ENCODE data around the gene TAF4.
"Not testable (repeated sequence)": the region's sequence is repeated elsewhere in the genome, so short reads cannot be mapped to it uniquely, and the experiment has no call there.

The TAF4 gene

GRCh38 chr20:62065674-62066338 is at the start of gene TAF4:
TSS of gene TAF4 (minus strand) at chr20:62065881. CDS start at chr20:62065810, 71 bp downstream.
- DNase-seq (ENCODE audit: low read depth in 2 of 2): peak; percentile 69 to 72

- DNase-seq (ENCODE audit: low read depth in 2 of 2): no peak
These were observed 49.2 kb upstream of the TAF4 start for GRCh38 chr20:62114894-62115293.

DNA sequence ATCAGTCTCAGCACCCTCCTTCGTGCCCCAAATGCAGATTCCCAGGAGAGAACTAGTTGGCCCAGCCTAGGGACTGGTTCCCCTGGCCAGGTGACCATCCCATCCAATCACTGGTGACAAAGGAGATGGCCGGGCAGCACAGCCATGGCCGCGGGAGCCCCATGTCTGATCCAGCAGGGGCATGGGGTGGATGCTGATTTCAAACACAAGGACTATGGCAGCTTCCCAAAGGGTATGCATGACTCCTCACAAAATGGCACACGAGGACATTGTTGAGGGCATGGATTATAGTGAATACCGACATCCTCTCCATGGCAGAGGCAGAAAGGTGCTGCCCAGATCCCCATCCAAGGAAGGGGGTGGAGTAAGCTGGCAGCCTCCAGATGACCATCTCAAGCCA is 46.7 kb upstream of the TAF4 start:
- no peak for DNase-seq (ENCODE audit: low read depth in 2 of 2)

DNA sequence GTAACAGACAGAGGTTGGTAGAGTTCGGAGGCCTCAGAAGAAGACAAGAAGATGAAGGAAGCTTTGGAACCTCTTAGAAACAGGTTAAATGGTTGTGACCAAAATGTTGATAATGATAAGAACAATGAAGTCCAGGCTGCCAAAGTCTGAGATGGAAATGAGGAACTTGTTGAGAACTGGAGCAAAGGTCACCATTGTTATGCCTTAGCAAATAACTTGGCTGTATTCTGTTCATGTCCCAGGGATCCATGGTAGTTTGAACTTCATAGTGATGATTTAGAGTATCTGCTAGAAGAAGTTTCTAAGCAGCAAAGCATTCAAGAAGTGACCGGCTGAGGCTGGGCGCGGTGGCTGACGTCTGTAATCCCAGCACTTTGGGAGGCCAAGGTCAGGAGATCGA is 45.5 kb upstream of the TAF4 start:
- DNase-seq (ENCODE audit: low read depth in 2 of 2): no peak

- no peak for DNase-seq (ENCODE audit: low read depth in 2 of 2)
These were observed 39.9 kb upstream of the TAF4 start for GRCh38 chr20:62105592-62105991.

DNA sequence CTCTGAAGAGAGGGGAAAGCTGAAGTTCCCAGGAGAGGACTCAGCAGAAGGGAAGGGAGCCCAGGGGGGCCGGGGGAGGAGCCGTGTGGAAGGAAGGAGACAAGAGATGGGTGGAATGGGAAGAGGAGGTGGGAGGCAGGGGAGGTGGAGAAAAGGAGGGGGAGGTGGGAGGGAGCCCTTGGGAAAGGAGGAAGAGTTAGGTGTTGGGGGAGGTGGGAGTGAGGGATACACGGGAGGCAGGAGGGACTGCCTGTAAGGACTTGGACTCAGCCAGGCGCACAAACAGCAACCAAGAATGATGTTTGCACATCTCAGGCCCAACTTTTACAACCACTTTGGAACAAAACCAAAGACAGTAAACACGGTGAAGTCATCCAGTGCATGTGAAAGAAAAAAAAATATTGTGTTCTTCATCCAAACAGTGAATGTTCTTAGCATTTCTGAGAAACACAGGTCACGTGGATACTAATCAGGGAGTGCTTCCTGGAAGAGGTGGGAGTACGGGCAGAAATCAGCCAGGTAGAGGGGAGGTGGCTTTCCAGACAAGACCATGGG is 39.2 kb upstream of the TAF4 start:
- DNase-seq (ENCODE audit: low read depth in 2 of 2): no peak

GRCh38 chr20:62104234-62104789 is 38.6 kb upstream of the TAF4 start:
- DNase-seq (ENCODE audit: low read depth in 2 of 2): no peak

DNA sequence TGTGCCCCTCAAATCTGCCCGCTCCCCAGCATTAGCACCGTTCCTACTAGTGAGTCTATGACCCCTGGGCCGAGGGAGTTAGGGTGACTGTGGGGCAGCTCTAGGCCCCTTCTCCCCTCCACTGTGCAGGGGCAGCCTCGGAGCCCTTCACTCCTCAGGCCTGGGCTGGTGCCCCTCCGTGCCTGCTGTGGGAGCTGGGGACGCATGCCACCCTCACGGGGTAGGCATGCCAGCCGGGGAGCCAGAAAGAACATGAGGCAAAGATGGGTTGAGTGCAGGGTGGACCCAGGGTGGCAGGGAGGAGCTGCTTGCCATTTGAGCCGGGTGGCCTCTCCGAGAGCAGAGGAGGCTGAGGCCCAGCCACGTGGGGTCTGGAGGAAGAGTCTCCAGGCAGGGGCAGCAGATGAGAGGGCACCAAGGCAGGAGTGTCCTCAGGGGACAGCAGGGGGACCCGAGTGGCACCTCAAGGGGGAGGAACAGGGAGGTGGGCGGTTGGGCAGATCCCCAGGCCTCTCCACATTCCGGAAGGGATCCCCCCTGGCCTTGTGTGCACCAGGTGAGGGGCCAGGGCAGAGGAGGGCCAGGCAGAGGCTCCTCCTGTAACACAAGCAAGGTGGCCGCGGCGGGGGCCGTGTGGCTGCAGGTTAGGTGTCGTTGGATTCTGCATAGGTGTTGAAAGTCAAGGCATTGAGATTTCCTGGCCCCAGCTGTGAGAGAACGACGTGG is 38.0 kb upstream of the TAF4 start:
- DNase-seq (ENCODE audit: low read depth in 2 of 2): no peak

DNA sequence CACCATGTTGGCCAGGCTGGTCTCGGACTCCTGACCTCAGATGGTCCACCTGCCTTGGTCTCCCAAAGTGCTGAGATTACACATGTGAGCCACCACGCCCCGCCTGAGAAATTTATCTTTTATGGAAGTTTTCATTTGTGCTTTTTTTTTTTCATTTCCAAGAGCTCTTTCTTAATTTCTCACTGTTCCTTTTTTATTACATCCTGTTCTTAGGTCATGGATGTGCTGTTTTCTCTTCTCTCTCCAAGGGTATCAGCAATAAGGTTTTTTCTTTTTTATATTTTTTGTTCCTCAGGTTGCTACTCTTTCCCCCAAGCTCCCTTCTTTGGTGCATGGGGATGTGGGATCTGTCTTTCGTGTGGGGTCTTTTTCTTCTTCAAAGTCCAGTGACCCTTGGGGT is 35.4 kb upstream of the TAF4 start:
- DNase-seq (ENCODE audit: low read depth in 2 of 2): no peak

DNA sequence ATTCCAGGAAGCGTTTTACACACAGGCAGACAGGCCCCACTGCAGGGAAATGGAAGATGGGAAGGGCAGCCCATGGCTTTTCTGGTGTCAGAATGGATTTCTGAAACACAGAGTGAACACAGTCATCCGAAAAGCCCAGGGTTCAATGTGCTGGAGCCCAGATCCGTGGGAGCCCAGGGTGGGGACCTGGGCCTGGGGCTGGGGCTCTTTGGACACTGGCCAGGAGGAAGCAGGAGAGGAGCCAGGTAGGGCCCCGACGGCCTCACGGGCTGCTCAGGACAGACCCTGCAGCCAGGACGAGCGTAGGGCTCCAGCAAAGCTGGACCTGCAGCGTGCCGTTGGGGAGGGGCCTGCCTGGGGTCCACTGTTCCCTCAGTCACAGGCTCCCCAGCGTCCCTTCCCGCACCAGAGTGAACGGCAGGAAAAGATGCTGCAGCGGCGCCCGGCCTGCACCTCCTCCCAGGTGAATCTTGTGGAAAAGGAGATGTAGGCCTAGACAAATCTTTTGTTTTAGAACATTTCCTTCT is 32.3 kb upstream of the TAF4 start:
- DNase-seq (ENCODE audit: low read depth in 2 of 2): no peak

- DNase-seq (ENCODE audit: low read depth in 2 of 2): no peak
These were observed 31.0 kb upstream of the TAF4 start for GRCh38 chr20:62096421-62097380.

GRCh38 chr20:62089393-62089792 is 23.7 kb upstream of the TAF4 start:
- DNase-seq (ENCODE audit: low read depth in 2 of 2): no peak

DNA sequence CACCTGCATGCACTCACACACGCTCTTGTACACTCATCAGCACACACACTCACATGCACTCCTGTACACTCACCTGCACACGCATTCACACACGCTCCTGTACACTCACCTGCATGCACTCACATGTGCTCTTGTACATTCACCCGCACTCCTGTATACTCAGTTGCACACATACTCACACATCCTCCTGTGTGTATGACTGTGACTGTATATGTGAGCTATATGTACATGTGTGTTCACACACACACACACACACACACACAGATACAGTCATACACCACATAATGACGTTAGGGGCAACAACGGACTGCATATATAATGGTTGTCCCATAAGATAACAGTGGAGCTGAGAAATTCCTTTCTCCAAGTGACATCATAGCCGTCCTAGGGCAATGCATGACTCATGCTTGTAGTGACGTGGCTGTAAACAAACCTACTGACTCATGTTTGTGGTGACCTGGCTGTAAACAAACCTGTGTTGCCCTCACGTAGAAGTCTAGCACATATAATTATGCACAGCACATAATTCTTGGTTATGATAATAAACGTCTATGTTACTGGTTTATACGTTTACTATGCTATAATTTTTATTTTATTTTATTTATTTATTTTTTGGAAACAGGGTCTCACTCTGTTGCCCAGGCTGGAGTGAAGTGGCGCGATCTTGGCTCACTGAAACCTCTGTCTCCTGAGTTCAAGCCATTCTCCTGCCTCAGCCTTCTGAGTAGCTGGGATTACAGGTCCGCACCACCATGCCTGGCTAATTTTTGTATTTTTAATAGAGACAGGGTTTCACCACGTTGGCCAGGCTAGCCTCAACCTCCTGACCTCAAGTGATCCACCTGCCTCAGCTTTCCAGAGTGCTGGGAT is 22.8 kb upstream of the TAF4 start:
- no peak for DNase-seq (ENCODE audit: low read depth in 2 of 2)

DNA sequence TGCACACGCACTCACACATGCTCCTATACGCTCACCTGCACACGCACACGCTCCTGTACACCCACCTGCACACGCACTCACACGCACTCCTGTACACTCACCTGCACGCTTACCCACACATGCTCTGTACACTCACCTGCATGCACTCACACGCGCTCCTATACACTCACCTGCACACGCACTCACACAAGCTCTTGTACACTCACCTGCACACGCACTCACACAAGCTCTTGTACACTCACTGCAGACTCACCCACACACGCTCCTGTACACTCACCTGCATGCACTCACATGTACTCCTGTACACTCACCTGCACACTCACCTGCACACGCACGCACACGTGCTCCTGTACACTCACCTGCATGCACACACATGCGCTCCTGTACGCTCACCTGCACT is 22.0 kb upstream of the TAF4 start:
- no peak for DNase-seq (ENCODE audit: low read depth in 2 of 2)

DNA sequence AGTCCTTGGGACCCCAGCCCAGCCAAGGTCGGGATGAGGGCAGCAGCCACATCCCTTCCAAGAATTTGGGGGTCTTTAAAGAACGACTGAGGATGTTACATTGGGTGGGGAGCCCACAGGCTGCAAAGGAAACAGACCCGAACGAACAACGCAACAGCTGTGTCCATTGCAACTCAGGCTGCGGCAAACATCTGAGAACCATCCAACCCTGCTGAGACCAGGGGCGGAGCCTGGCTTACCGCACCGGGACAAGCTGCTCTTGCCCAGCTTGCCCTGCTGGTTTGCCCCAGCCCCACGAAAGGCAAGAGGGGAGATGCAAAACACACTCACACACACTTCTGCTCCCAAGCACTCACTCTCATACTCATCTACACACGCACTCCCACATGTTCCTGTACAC is 21.5 kb upstream of the TAF4 start:
- no peak for DNase-seq (ENCODE audit: low read depth in 2 of 2)

- DNase-seq (ENCODE audit: low read depth in 2 of 2): no peak
These were observed 19.5 kb upstream of the TAF4 start for GRCh38 chr20:62085206-62085605.

DNA sequence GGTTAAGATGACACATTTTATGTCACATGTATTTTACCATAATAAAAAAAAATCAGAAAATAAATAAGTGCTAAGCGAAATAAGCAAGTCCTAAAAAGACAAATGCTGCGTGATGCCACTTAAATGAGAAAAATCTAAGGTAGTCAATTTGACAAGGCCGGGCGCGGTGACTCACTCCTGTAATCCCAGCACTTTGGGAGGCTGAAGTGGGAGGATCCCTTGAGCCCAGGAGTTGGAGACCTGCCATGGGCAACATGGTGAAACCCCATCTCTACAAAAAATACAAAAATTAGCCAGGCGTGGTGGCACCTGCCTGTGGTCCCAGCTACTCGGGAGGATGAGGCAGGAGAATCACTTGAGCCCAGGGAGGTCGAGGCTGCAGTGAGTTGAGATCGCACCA is 18.5 kb upstream of the TAF4 start:
- not testable (repeated sequence) for DNase-seq (ENCODE audit: low read depth in 2 of 2)

GRCh38 chr20:62083312-62083711 is 17.6 kb upstream of the TAF4 start:
- no peak for DNase-seq (ENCODE audit: low read depth in 2 of 2)

DNA sequence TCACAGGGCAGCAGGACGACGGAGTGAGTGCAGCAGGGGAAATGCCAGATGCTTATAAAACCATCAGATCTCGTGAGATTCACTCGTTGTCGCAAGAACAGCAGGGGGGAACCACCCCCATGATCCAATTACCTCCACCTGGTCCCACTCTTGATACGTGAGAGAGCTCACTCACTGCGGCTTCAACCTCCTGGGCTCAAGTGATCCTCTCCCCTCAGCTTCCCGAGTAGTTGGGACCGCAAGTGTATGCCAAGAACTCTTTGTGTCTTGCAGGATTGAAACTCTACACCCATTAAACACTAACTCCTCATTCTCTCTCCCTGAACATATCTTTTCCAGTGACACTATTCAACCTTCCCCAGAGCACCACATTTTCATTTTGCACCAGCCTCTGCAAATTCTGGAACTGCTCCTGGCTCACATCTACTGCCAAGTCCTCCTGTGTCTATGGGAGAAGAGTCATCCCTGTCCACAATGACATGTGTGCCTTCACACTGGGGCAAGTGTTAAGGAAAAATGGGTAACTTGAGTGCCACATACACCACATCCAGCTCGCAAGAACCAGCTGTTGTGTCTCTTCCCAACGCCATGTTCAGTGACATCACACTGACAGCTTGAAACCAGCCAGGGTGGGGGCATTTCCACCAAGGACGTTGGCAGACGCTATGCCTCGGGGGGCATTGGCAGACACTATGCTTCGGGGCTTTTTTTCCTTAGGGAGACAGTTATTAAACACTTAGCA is 14.7 kb upstream of the TAF4 start:
- DNase-seq (ENCODE audit: low read depth in 2 of 2): no peak

DNA sequence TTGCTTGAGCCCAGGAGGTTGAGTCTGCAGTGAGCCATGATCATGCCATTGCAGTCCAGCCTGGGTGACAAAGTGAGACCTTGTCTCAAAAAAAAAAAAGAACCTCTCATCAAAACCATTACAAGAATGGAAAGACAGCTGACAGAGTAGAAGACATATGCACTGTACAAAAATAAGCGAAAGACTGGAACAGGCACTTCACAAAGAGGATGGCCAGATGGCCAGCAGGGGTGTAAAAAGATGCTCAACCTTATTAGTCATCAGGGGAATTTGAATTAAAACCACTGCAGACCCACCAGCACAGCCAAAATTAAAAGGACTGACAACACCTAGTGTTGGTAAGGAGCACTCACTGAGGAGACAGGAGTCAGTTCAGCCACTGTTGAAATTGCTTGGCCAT is 13.5 kb upstream of the TAF4 start:
- DNase-seq (ENCODE audit: low read depth in 2 of 2): no peak
